GM20431 (cell line): ENCODE results near the gene ARHGAP15.

Experiments used
- in situ Hi-C: fragments of 300-500 bp; cut with MseI, MboI; formaldehyde crosslinking; loops from one replicate; pipeline ENCODE4 v1.15.0; 2020; ENCODE audit warnings: low sequenced_read_pairs; ENCODE audit not compliant: unreplicated experiment

ARHGAP15 gene

DNA sequence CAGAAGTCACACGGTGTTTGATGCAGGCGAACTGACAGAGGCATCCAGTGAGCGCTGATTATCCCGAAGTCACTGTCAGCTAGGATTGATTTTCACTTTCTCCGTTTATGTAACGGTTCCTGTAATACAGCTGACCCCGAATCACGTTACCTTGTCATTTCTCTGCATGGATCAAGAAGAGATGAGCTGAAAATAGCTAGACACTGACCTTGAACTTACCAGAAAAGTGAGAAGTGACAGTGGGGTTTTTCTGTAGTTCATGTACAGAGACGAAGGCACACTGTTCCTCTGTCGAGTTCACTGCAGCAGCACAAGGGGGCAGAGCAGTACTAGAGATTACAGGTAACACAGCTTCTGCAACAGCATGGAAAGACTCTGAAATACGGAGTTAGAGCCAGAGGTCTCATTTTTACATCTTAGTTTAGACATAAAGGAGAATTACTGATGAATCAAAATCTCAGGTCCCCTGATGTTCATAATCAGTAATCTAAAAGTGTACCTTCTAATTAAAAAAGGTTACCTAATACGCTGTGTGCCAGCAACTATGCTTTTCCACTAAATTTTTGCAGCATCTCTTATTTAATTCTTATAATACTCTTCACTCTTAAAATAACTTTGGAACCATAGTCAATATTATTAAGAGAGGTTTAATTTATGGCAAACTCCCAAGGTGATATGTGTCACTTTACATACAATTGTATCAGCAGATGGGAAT lies 33.1 kb downstream of the ARHGAP15 start:
- in situ Hi-C loops: no loop called here

- in situ Hi-C loops: no loop called here
Observed at GRCh38 chr2:143162997-143163396, 33.8 kb downstream of the ARHGAP15 start.

DNA sequence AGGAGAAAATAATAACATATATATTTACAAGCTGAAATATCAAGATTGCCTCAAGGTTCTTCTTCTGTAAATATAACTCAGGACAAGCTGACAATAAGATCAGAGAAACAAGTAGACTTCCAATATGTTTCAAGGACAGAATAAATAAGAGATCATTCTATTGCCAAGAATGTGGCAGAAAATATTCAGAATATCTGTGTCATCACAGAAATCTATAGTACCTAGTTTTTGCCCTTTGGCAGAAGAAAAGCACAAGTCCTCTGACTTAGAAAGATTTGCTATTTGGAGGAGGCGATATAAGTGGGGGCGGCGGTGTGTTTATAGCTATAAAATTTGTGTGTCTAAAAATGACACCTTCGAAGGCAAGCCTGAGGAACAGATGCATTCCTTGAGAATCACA lies 34.3 kb downstream of the ARHGAP15 start:
- in situ Hi-C loops: no loop called here

- in situ Hi-C loops: no loop called here
Observed at GRCh38 chr2:143165291-143165690, 36.1 kb downstream of the ARHGAP15 start.

DNA sequence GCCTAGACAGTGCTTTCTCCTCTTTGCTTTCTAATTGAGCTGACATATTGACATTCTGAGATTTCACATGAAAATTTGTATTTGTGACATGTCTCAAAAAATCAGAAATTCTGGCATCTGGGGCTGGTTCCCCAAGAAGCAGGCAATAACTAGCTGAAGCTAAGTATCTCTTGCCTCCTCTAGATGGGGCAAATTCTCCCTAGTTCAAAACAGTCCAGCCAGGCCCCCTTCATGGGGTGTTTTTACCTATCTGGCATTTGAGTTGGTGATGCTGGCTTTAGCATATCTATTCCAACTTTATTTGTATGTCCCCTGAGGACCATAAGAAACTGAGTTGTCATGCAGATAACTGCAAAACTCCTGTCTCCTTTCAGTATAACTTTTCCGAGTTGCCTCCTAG lies 39.9 kb downstream of the ARHGAP15 start:
- in situ Hi-C loops: no loop called here

GRCh38 chr2:143171817-143172216 lies 42.6 kb downstream of the ARHGAP15 start:
- in situ Hi-C loops: no loop called here

DNA sequence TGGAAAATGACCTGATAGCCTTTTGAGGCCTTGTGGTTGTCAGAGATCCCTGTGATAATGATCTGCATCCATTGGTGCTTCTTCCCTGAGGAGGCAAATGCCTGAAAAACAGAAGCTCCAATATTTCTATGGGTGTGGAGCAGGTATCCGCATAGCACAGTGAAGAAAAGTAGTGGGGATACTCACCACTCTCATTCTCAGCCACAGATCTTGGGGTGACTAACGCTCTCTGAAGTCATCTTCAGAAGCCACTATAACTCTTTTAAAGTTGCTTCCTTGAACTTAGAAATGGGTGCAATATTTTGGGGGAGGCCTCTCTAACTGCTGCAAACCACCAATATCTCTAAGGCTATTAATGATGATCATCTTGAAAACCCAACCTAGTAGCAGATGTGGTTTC lies 46.2 kb downstream of the ARHGAP15 start:
- in situ Hi-C loops: no loop called here

DNA sequence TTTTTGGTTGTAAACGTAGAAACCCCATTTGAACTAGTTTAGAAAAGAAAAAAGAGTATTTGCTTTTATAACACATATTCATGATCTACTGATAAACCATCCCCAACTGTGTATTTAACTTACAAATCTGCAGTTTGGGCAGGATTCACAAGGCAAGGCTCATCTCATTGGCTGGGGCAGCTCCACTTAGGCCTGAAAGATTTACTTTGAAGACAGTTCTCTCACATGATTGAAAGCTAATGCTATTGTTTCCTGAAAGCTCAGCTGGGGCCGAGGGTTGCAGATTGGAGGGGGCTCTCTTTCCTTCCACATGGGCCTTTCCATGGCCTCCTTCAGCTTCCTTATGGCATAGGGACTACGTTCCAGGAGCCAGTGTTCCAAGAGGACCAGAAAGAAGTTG lies 47.4 kb downstream of the ARHGAP15 start:
- in situ Hi-C loops: no loop called here

- in situ Hi-C loops: no loop called here
Observed at GRCh38 chr2:143177096-143177786, 48.0 kb downstream of the ARHGAP15 start.

DNA sequence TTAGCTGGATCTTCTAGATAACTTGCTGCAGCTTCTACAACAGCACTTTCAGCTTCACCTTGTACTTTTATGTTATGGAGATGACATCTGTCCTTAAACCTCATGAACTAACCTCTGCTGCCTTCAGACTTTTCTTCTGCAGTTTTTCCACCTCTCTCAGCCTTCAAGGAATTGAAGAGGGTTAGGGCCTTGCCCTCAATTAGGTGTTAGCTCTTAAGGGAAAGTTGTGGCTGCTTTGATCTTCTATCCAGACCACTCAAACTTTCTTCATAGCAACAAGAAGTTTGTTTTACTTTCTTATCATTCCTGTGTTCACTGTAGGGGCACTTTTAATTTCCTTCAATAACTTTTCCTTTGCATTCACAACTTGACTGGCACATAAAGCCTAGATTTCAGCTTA lies 52.3 kb downstream of the ARHGAP15 start:
- in situ Hi-C loops: no loop called here

- in situ Hi-C loops: no loop called here
Observed at GRCh38 chr2:143182649-143183048, 53.4 kb downstream of the ARHGAP15 start.

DNA sequence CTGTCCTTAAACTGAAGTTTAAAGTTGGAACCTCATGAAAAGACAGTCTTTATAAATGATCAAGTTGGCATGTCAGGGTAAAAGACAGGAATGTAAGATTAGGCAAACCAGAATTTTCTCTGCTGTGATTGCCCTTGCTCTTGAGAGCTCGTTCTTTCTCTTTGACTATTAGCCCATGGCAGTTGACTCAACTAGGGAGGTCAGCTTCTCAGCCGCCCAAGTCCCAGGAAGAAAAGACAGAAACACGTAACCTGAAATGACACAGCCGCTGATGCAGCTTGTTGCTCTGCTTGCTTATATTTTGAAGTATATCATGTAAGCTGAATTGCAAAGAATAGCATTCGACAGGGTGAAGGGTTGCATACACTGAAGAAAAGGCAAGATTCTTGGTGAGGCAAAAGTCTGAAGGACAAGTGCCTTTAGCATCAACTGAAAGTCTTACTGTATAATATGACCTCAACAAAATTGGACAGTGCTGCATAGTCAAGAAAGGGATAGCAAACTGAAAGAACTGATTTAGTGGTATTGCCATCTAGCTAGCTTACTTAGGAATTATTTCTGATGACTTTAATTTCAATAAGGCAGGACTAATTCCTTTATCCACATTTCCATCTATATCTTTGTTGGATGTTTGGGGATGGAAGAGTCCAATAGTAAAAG lies 54.7 kb downstream of the ARHGAP15 start:
- in situ Hi-C loops: no loop called here

DNA sequence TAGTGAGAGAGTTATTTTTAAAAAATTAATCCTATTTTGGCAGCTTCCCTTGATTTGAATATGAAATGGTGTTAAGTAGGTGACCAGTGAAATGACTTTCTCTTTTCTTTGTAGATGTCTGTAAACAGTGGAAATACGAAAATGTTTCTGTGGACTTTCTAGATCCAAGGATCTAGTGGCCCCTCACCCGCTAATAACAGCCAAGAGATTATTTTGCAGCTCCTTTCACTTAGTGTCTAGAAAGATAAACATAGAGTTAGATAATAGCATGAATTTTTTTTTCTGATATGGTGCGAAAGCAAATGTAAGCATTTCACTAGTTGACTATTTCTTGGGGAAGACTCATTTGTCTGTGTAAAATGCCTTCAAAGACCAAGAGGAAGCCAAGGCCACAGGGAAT lies 57.7 kb downstream of the ARHGAP15 start:
- in situ Hi-C loops: no loop called here

GRCh38 chr2:143190431-143190830 lies 61.2 kb downstream of the ARHGAP15 start:
- in situ Hi-C loops: no loop called here

DNA sequence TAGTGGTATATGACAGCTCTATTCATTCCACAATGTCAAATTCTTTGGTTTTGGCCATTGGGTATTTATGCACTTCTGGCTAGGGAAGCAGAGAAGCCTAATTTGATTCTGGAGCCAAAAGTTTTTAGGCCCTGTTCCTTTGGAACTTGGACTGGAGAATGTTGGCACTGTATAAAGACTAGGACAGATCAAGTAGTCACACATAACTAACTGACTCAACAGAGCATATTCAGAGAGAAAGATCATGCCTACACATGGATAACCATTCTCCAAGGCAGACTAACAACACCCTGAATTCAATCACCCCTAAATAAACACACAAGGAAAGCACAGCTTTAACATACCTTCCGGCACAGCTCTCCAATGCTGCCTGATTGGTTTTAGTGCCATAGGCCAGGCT lies 62.9 kb downstream of the ARHGAP15 start:
- in situ Hi-C loops: no loop called here

DNA sequence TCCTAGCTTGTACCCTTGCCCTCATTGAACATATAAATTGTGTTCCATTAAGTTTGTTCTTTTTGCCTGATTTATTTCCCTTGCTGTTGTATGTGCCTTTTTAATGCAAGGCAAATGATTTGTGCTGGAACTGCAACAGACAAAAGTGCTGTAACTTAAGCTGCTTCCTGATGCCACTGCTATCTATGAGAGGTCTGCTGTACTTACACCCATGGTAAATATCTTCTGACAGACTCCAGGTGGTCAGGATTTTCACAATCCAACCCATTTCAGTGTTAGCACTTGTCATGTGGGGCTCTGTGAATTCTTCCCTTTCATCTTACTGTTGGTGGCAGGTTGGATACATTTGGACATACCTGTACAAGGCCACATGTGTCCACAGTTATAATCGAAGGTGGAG lies 63.5 kb downstream of the ARHGAP15 start:
- in situ Hi-C loops: no loop called here

- in situ Hi-C loops: no loop called here
Observed at GRCh38 chr2:143193121-143193520, 63.9 kb downstream of the ARHGAP15 start.

- in situ Hi-C loops: no loop called here
Observed at GRCh38 chr2:143195511-143195910, 66.3 kb downstream of the ARHGAP15 start.

GRCh38 chr2:143204062-143204461 lies 74.8 kb downstream of the ARHGAP15 start:
- in situ Hi-C loops: loop anchor here (25.0 kb wide), 1 partner anchor 92 kb away; no protein-coding TSS in a partner anchor

DNA sequence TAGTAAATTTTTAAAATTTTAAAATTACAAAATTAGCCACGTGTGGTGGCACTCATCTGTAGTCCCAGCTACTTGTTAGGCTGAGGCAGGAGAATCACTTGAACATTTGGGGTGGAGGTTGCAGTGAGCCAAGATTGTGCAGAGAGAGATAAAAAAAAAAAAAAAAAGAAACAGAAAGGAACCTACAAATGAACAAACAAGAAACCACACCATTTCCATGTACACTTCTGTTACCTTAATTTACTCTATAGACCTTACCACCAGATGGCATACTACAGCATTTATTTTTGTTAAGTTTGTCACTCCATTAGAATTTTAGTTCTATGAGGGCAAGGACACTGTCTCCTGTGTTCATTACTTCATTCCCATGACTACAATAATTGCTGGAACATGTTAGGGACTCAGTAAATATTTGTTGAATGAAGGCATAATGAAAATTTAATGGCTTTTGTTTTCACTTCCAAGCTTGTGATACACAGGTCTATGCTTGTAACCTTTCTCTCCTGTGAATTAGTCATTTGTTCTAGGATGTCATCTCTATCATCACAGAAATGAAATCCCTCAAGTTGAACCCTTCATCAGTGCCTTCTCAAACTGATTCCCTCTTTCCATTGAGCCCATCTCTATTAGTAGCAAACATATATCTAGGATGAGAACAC lies 76.0 kb downstream of the ARHGAP15 start:
- in situ Hi-C loops: loop anchor here (25.0 kb wide), 1 partner anchor 93 kb away; no protein-coding TSS in a partner anchor
